Fibroblast of skin of left biceps (primary cell): ENCODE results near the gene PPM1L.
"Not testable (repeated sequence)": the region's sequence is repeated elsewhere in the genome, so short reads cannot be mapped to it uniquely, and the experiment has no call there.

Source experiments
- DNase-seq, 2 experiments: peaks; one replicate each; pipeline ENCODE4 v3.0.0-alpha.2; 2013; ENCODE audit warnings: low read depth in 2 of 2

The PPM1L gene

DNA sequence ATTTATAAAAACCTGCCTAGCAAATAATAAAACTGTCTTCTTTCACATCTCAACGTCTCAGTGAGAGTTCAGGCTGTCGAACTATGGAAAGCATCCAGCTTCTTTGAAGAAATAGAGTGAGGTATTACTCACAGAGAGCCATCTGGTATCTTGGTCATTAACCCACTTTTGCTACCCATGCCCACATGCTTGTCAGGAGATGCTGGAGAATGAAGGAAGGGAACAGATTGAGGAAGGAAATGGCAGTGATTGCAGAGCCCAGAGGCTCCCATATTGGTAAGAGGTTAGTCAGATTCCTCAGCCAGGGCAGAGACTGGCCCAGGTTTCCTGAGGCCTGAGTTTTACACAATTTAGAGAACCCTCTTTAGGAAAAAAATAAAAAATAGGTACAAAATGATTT, 230.0 kb downstream of the PPM1L start:
- DNase-seq: no peak

DNA sequence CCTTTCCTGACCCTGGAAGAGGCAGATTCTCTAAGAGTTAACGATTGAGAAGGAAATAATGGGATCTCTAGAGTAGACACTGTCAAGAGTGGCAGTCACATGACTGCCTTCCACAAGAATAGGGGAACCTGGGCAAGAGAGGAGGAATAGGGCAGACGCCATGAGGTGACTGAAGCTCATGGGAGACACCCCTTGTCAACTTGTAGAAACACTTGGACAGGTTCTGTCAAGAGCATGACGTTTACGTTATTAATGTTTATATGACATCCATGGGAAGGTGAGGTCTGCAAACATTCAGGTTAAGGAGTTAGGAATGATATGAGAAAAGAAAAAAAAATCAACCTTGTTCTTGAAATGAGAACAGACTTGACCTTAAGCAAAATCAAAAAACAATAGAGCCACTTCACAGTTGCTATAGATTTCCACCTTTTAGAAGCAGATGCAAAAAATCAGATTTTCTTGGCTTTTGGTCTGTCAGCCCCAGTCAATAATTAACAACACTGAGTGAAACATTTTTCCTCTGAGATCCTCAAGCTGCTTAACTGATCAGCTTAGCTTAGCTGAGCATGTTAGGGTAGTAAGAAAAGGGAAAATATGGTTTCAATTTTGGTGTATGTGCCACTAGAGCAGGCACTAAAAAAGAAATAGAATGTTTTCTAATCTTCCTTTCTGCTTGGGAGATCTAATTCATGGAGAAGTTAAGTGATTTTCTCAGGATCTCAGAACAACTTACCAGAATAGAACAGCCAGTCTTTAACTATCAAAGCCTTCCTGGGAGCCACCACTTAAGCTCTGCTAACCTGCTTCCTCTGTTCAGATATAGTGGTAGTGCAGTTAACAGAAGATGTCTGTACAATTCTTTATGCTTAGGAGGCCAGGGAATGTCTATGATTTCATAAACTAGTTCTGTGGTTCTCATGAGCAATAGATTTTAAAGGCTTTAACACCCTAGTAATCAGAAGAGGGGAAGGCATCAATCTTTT, 232.2 kb downstream of the PPM1L start:
- no peak for DNase-seq

DNA sequence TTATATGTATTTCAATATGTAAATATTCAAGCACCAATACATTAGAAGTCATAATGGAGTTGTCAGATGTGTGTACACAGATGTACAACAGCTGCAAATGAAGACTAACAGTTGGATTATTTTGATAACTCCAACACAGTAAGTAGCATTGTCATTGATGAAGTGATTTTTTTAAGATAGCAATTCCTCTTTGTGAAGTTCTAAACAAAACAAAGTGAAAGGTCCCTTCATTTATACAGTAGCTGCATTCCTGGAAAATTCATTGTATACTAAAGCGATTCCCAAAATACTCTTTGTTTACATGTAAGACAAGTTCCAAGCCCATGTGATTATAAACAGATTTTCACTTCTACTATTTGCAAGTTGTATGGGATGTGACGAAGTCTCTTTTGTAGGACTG, 234.4 kb downstream of the PPM1L start:
- no peak for DNase-seq

DNA sequence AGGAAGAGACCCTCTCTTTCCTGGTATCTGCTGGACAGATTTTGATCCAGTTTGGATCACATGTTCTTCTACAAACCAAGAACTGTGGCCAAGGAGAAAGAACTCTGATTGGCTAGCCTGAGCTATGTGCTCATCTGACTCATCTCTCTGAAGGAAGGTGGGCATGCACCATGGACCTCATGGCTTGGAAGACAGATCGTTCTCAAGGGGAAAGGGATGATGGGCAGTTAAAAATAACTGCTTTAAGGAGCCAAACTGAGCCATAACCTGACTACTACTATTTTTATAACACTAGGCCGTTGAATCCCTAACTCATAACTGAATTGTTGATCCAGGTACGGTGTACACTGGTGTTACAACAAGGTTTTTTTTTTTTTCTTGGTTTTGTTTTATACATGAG, 236.7 kb downstream of the PPM1L start:
- no peak for DNase-seq

DNA sequence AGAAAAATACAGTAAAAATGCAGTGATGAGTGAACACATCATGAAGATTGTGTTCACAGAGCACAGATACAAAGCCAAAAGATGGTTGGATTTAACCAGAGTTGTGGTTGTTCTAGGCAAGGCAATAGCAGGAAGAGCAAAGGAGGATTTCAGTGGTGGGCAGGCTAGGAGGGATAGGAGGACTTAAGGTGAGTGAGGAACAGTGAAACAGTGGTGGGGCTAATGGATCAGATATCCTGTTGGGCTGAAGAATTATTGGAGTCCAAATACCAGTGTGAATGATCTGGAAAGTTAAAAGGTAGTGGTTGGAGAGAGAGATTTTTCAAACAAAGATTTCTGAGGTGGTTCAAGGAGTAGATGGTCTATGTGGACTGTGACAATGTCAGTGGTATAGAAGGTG, 240.8 kb downstream of the PPM1L start:
- DNase-seq: no peak

DNA sequence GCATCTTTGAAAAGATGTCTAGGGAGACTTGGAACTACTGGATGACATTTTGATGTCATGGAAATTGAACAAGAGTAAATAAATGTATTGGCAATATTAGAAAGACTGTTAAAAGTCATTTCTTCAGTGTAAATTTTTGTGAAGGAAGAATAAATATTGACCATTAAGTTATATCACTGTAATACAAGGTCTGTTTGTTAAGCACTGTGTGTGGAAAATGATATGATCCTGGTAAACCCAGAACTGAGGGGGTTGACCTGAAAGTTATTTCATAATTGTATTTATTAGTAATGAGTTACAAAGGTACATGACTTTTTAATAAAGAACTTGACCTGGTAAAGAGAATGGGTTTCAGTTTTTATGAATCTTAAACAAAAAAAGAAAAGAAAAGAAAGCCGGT, 242.6 kb downstream of the PPM1L start:
- DNase-seq: no peak

DNA sequence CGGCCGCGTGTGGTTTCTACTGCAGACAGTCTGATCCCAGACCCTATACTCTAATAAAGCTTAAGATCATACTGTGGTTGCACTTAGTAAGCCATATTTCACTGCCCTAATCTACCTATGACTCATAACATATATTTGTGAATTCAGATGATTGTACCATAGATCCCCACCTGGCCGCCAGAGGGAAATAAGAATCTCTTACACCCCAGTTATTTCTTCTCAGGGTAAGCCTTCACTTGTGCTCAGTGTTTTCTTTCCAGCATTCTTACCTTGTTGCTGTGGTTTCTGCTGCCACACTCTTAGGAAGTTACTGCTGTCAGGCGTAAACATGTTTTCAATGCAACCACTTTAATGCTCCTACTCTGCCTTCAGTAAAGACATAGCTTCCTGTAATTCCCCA, 243.2 kb downstream of the PPM1L start:
- DNase-seq: no peak

DNA sequence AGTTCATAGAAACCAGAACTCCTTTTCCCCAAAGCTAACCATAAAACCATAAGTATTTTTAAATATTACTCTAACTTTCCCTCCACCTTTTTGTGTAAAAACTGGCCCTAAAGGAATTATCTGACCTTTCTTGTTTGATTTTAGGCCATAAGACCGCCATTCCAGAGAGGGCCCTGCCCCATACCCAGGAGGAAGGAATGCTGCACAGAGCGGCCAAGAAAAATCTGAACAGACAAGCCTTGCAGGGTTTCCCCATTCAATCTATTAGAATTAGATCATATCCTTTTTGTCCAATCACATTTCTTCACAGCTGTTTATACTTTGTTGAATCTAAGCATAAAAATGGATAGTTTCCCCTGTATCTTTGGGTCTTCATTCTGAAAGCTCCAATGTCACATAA, 252.1 kb downstream of the PPM1L start:
- no peak for DNase-seq

DNA sequence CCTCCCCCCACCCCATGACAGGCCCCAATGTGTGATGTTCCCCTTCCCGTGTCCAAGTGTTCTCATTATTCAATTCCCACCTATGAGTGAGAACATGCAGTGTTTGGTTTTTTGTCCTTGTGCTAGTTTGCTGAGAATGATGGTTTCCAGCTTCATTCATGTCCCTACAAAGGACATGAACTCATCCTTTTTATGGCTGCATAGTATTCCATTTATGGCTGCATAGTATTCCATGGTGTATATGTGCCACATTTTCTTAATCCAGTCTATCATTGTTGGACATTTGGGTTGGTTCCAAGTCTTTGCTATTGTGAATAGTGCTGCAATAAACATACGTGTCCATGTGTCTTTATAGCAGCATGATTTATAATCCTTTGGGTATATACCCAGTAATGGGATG, 254.1 kb downstream of the PPM1L start:
- DNase-seq: not testable (repeated sequence)

DNA sequence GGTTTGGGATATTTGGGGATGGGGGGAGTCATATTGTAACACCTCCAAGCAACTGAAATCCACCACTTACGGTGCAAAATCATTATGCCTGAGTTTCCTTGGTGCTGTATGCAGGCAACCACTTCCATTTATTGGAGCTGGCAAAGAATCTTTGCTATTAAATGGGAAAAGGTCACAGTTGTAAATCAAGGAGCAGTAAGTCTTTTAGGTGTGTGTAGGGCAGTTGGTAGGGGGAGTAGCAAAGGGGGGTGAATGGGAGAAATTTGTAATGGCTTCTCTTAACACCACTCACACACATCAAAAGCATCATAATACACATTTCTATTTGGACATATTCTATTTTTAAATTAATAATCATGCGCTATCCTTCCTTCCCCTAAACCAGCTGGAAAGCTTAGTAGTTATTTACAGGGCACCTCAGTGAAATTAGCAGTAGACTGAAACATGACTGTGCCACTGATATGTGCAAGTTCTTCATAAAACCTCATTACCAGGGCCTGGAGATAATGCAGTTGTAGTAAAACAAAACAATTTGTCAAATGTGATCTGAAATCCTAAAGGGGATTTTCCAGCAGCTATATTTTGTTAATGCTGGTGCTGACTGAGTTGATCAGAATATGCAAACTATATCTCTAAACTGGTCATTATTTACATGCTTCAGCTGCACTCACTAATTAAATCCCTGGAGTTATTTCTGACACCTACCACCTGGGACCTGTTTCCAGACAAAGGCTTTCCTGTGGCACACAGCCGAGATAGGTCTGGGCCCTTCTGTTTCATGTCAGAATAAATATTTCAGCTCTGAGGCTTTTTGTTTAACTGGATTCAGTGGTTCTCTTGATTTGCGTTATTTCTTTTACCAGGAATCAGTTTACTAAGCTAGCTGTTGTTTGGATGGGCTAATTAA, 259.1 kb downstream of the PPM1L start:
- DNase-seq: no peak

DNA sequence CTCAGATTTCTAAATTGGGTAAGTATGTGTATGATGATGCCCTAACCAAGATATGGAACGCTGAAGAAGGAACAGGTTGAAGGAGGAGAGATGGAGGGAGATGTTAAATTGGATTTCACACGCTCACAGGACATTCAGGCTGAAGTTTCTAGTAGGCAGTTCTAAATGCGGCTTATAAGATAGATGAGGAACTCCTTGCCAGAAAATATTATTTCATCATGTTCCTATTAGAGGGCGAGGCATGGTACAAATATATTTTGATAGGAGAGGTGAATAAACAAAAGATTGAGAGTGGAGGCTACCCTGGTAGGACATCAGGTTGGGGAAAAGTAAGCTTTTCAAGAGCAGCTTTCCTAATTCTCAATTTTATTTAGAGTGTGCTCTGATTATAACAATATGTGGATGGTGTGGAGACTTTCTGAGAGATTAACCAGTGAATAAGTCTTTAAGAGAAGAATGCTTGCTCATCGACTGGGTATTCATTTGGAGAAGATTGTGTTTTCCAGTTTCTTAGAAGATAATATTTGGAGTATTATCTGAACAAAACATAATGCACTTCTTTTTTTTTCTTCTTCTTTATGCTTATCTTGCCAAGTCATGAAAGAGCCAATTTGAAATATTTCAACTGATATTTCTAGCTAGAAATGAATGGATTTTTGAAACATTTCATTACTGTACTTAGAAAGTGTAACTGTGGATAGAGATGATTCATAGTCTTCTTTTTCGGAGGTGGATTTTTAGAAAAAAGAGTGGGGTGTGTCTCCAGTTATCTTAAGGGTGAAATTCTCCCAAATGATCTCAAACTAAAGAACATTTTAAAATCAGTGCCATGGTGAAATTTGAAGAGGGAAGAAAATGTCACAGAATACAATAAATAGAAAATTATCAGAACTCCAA, 260.6 kb downstream of the PPM1L start:
- no peak for DNase-seq

DNA sequence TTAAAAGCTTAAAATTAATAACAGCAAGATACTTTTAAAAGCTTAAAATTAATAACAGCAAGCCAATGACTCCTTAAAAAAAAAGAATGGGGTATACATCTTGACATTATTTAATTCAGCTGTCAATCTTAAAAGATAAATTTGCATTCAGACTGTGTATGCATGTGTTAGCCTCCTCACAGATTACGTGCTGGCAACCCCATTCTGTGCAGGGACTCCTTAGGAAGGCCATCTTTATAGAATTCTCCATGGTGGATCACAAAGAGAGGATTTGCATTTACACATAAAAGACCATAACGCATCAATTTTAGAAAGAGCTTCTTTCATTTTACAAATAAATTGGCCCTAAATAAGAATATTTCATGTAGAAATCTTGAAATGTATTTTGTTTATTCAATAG, 261.9 kb downstream of the PPM1L start:
- DNase-seq: no peak

DNA sequence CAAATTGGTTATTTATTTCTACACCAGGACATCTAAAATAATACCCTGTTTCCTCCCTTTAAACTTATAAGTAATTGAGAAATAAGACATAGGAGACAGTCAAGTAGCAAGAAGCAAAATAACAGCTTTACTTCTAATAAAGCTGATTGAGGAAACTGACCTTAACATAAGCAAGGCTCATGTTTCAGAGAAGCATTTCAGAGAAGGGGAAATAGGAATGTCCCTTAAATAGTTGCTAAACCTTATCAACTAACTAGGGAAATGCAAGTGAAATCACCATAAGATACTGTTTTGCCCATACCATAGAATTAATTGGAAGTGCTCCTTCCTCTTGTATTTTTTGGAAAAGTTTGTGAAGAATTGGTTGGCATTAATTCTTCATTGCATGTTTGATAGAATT, 264.2 kb downstream of the PPM1L start:
- DNase-seq: no peak

DNA sequence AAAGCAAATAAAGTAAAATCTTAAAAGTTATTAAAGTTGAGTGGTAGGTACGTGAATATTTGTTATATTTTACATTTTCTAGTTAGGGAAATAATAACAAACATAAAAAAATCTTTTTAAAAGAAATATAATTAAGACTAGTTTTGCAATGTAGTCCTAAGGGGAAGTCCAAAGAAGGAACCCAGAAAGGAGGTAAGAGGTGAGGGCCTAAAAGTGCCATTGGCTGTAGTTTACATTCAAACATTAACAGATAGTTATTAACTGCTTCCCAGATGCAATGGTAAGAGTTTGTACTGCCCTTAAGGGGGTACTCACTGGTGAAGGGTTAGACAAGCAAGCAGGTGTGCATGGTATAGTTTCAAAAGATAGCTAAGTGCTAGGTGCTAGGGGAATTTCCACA, 269.9 kb downstream of the PPM1L start:
- DNase-seq: no peak

DNA sequence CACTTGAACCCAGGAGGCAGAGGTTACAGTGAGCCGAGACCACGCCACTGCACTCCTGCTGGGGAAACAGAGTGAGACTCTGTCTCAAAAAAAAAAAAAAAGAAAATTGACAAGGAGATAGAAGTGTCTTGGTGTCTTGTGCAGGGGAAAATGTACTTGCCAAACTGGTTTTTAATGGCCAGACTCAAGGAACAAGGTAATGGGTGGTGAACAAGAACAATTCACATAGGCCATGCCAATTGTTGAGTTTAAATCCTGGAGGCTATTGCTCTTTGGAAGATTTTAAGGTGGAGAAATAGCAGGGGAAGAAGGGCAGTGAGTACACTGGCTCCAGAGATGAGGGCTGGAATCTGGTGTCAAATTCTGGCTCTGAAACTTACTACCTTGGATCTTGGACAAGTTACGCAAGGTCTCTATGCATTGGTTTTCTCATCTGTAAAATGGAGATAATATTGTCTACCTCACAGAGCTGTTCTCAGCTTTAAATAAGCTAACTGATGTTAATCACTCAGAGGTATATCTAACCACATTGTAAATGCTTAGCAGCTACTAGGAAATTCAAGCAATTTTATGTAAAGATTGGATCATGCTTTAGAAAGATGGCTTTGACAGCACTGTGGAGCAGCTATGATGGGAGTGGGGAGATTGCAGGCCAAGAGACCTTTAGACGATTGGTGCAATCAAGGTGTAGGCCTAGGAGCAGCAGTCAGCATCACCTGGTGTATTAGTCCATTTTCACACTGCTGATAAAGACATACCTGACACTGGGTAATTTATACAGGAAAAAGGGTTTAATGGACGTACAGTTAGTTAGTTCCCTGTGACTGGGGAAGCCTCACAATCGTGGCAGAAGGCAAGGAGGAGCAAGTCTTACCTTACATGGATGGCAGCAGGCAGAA, 270.8 kb downstream of the PPM1L start:
- DNase-seq: no peak

DNA sequence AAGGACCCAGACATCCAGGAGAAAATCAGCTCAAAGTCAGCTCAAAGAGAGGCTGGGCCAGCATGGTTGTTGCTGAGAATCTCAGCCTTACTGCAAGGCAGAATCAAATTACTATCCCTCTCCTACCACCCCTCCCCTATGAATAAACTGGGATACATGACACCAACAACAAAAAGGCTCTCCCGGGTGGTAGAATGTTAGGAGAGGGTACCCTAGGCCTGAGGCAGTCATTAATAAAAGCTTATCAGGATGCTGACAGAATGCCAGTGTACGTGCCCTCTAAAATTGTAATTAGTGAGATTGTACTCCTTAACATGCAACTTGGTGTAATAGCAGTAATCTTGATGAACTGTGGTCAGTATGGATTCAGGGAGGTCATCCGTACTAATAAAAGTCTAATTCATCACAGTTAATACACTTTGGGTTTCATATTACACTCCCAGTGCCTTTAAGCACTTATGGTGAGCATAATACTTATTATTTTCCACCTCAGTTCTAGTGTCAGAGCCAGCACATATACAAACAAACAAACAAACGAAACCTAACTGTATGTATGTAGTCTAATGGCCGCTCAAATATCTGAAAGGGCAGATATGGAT, 272.6 kb downstream of the PPM1L start:
- DNase-seq: no peak

DNA sequence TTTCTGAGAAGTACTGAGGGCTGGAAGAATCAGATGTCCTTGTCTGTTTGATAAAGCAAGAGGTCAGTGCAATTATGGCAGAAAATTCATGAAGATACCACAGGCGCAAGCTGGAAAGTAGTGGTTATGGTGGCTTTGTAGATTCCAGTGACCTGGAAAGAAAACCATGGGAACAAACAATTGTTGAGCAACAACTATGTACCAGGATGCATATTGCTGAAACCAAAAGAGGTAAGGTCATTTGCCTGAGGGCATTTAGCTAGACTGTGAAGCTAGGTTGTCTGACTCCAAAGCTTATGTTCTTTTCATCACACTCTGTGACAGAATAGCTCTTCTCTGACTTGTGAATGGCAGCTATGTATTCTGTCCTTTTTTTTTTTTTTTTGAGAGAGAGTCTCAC, 275.1 kb downstream of the PPM1L start:
- no peak for DNase-seq

DNA sequence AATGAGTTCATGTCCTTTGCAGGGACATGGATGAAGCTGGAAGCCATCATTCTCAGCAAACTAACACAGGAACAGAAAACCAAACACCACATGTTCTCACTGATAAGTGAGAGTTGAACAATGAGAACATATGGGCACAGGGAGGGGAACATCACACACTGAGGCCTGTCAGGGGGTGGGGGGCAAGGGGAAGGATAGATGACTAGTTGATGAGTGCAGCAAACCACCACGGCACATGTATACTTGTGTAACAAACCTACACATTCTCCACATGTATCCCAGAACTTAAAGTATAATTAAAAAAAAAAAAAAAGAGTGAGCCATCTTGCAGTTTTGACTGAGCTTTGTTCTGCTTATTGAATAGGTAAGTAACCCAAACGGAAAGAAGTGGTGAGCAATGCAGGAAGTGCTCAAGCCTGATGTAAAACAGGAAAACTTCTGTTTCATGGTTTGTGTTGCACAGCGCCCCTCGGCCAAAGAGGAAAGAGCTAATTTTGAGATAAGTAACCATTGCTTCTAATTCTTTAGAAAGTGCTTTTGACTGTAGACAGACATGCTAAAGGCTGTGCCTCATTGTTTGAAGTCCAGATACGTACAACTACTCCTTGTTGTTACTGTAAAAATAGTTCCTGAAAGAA, 279.0 kb downstream of the PPM1L start:
- not testable (repeated sequence) for DNase-seq

DNA sequence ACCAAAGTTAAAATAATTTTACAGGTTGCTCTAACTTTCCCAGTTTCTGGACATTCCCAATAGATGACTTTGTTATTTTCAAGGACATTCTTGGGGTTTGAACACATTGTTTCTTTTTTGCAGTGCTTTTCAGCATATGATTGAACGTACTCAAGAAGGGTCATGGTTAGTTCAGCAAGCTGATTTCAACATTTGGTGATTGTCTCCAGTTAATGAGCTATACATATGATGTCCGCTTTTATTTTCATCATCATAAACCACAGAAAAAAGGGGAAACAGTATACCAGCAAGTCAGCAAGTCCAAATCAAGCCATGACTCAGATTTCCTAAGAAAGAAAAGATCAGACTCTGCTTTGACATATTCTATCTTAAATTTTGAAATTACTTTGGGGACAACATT, 279.7 kb downstream of the PPM1L start:
- DNase-seq: peak; percentile 10 to 19

DNA sequence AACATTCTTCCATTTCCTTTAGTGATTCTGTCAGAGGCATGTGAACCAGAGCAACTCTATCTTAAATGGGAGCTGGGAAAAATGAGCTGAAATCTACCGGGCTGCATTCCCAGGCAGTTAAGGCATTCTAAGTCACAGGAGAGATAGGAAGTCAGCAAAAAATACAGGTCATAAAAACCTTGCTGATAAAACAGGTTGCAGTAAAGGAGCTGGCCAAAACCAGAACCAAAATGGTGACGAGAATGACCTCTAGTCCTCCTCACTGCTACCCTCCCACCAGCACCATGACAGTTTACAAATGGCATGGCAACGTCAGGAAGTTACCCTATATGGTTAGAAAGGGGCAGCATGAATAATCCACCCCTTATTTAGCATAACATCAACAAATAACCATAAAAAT, 282.7 kb downstream of the PPM1L start:
- DNase-seq: no peak
